GM19467 (cell line): ENCODE results near the gene RAMP3.
A peak's percentile ranks its signal among the peaks of the same experiment; 100 is the strongest.
"Not testable (repeated sequence)": the region's sequence is repeated elsewhere in the genome, so short reads cannot be mapped to it uniquely, and the experiment has no call there.

Experiments used
- ATAC-seq: cut with Tn5 transposase; IDR thresholded peaks from one replicate; pipeline ENCODE4 v1.9.1; 2021; ENCODE audit warnings: mild to moderate bottlenecking, moderate library complexity; ENCODE audit not compliant: unreplicated experiment

Gene RAMP3

GRCh38 chr7:45157653-45158401, at the start of gene RAMP3:
Gene RAMP3, plus strand, starts transcription at chr7:45157791. Its CDS starts 38 bp downstream, at chr7:45157829.
- ATAC-seq = no peak

GRCh38 chr7:45108863-45109262, 48.7 kb upstream of the RAMP3 start:
- ATAC-seq = no peak

- ATAC-seq = peak; percentile 94
Observed at GRCh38 chr7:45111298-45112223, 46.0 kb upstream of the RAMP3 start, which contains the start of gene TBRG4. Gene TBRG4, minus strand, starts transcription at chr7:45111697. Its CDS starts 2,460 bp downstream, at chr7:45109237.

- no peak for ATAC-seq
Observed at GRCh38 chr7:45112648-45113047, 44.9 kb upstream of the RAMP3 start.

- not testable (repeated sequence) for ATAC-seq
Observed at GRCh38 chr7:45114257-45114656, 43.3 kb upstream of the RAMP3 start.

GRCh38 chr7:45114926-45115325, 42.7 kb upstream of the RAMP3 start:
- ATAC-seq = no peak

GRCh38 chr7:45116048-45116447, 41.5 kb upstream of the RAMP3 start:
- no peak for ATAC-seq

GRCh38 chr7:45117582-45117981, 40.0 kb upstream of the RAMP3 start:
- ATAC-seq = no peak

- ATAC-seq = no peak
Observed at GRCh38 chr7:45118292-45118691, 39.3 kb upstream of the RAMP3 start.

GRCh38 chr7:45118889-45119331, 38.7 kb upstream of the RAMP3 start:
- ATAC-seq = no peak

- no peak for ATAC-seq
Observed at GRCh38 chr7:45119550-45119949, 38.0 kb upstream of the RAMP3 start.

- no peak for ATAC-seq
Observed at GRCh38 chr7:45122975-45123860, 34.4 kb upstream of the RAMP3 start.

- no peak for ATAC-seq
Observed at GRCh38 chr7:45123913-45124710, 33.5 kb upstream of the RAMP3 start.

- no peak for ATAC-seq
Observed at GRCh38 chr7:45125193-45125904, 32.2 kb upstream of the RAMP3 start.

- ATAC-seq = no peak
Observed at GRCh38 chr7:45126201-45126600, 31.4 kb upstream of the RAMP3 start.

- ATAC-seq = no peak
Observed at GRCh38 chr7:45126920-45127319, 30.7 kb upstream of the RAMP3 start.

- no peak for ATAC-seq
Observed at GRCh38 chr7:45129181-45129800, 28.3 kb upstream of the RAMP3 start.

GRCh38 chr7:45129906-45130305, 27.7 kb upstream of the RAMP3 start:
- no peak for ATAC-seq

- ATAC-seq = no peak
Observed at GRCh38 chr7:45130910-45131309, 26.7 kb upstream of the RAMP3 start.
